GM18858 (cell line): ENCODE results near the gene CAMK1.

Experiments used
- ATAC-seq: cut with Tn5 transposase; IDR thresholded peaks from one replicate; pipeline ENCODE4 v1.9.1; 2021; ENCODE audit not compliant: unreplicated experiment

Gene CAMK1

GRCh38 chr3:9713142-9713541 lies 56.6 kb downstream of the CAMK1 start:
- no peak for ATAC-seq

- no peak for ATAC-seq
Observed at GRCh38 chr3:9712415-9712814, 57.3 kb downstream of the CAMK1 start.

GRCh38 chr3:9710174-9710739 lies 59.5 kb downstream of the CAMK1 start:
- no peak for ATAC-seq
